ENCODE data around the gene COX7A1.

DNA sequence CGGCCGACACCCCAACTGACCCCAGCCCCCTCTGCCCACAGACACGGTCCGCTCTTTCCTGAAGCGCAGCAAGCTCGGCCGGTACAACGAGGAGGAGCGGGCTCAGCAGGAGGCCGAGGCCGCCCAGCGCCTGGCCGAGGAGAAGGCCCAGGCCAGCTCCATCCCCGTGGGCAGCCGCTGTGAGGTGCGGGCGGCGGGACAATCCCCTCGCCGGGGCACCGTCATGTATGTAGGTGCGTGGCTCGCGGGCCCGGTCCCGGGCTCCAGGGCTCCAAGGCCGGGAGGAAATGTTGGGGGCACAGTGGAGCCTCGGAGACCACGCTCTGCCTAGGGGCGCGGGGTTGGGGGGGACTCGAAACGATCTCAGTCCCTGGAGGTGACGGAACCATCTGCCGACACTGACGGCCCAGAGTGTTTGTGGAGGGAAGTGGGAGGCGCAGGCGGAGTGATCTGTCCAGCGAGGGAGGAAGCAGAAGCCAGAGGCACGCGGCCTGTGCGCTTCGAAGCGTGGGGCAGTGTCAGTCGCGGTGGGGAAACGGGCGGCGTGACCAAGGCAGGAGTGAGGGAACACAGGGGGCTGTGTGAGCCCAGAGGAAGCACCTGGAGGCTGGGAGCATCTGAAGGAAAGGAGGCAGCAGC lies 30.6 kb downstream of the COX7A1 start:
- TF ChIP-seq CTCF (IDR thresholded peaks at IDR 0.05) (no peak), POLR2A (IDR thresholded peaks at IDR 0.05) (no peak)
